Measurements from ENCODE around the gene NUDT2. TPM values are rescaled to one million over a fixed set of nuclear protein-coding genes. Genes with fewer than 3 reads are reported as not detected.
"Not testable (repeated sequence)": the region's sequence is repeated elsewhere in the genome, so short reads cannot be mapped to it uniquely, and the experiment has no call there.

Gene NUDT2
- total RNA-seq, 1 experiment from 2014 or later, result 10.1 TPM

DNA sequence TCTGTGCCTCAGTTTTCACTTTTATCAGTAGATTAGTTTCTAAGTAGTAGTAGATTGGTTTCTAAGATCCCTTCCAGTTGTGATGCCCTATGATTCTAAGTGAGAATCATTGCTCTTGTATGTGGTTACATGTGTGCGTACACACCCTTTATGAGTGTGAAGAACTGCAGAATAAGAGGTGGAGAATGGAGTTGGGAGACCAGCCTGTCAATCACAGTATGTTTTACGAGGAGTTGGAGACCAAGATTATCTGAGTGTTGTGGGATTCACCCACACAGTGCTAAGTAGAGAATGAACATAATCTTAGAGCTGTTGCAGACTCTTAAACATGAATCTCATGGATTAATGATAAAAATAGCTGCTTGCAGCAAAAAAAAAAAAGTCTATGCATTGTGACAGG is 37.9 kb upstream of the NUDT2 start:
- no peak overlapping the region for H3K27ac Mint-ChIP-seq (ENCODE audit: unreplicated experiment)
- no peaks in the 10 kb centered on the region for H3K9me3 Mint-ChIP-seq (ENCODE audit: low read depth, unreplicated experiment)
- H3K4me3 Mint-ChIP-seq (ENCODE audit: low read depth, unreplicated experiment), result no peak overlapping the region
- H3K36me3 Mint-ChIP-seq (ENCODE audit: insufficient read depth, unreplicated experiment), result no peaks in the 10 kb centered on the region
- no peaks in the 10 kb centered on the region for H3K27me3 Mint-ChIP-seq (ENCODE audit: unreplicated experiment)
- H3K4me1 Mint-ChIP-seq (ENCODE audit: low read depth, unreplicated experiment), result no peaks in the 10 kb centered on the region
- intact Hi-C loops (cut with micrococcal nuclease; ENCODE audit: unreplicated experiment), result no loop called here
- BruUV-seq (replicated peaks), result no TSS peak
- TF ChIP-seq, protein P1, sequence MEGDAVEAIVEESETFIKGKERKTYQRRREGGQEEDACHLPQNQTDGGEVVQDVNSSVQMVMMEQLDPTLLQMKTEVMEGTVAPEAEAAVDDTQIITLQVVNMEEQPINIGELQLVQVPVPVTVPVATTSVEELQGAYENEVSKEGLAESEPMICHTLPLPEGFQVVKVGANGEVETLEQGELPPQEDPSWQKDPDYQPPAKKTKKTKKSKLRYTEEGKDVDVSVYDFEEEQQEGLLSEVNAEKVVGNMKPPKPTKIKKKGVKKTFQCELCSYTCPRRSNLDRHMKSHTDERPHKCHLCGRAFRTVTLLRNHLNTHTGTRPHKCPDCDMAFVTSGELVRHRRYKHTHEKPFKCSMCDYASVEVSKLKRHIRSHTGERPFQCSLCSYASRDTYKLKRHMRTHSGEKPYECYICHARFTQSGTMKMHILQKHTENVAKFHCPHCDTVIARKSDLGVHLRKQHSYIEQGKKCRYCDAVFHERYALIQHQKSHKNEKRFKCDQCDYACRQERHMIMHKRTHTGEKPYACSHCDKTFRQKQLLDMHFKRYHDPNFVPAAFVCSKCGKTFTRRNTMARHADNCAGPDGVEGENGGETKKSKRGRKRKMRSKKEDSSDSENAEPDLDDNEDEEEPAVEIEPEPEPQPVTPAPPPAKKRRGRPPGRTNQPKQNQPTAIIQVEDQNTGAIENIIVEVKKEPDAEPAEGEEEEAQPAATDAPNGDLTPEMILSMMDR (IDR thresholded peaks at IDR 0.05; ENCODE audit: unreplicated experiment), result no peak
- CTCF ChIA-PET, result no interaction called here
- no peak for DNase-seq

DNA sequence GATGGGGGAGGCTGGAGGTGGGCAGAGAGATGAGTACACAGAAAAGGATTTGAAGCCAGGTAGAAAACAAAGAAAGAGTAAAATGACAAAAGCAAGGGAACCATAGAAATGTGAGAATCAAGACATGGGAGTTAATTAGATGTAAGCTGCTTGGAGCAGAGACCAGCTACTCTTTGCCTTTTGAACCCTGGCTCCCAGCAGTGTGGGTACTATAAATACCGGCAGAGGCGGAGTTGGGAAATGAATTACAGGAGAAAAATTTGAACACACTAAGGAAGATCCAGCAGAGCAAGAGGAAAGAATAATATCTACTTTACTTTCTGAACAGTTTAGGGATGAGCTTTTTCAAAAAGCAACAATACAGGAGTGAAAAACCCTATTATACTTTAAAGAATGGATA is 36.8 kb upstream of the NUDT2 start:
- no peaks in the 10 kb centered on the region for H3K4me1 Mint-ChIP-seq (ENCODE audit: low read depth, unreplicated experiment)

DNA sequence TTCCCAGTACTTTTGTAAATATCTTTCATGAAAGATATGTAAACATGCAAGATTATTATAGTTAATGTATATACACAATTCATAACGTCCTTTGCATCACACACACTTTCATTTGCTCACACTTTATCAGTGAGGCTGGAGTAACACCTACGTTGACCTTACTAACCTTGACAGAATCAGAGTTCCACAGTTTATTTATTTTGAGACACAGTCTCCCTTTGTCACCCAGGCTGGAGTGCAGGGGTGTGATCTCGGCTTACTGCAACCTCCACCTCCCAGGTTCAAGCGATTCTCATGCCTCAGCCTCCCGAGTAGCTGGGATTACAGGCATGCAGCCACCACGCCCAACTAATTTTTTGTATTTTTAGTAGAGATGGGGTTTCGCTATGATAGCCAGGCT is 28.3 kb upstream of the NUDT2 start:
- intact Hi-C loops (cut with micrococcal nuclease; ENCODE audit: unreplicated experiment); DNase-seq; H3K27ac Mint-ChIP-seq (ENCODE audit: unreplicated experiment); H3K27me3 Mint-ChIP-seq (ENCODE audit: unreplicated experiment); H3K9me3 Mint-ChIP-seq (ENCODE audit: low read depth, unreplicated experiment); CTCF ChIA-PET; BruUV-seq (replicated peaks); H3K4me1 Mint-ChIP-seq (ENCODE audit: low read depth, unreplicated experiment); H3K36me3 Mint-ChIP-seq (ENCODE audit: insufficient read depth, unreplicated experiment); H3K4me3 Mint-ChIP-seq (ENCODE audit: low read depth, unreplicated experiment): not testable (repeated sequence)

More for the DNA sequence above, 36.8 kb upstream of the NUDT2 start:
- no TSS peak for BruUV-seq (replicated peaks)
- DNase-seq, result no peak
- no peak overlapping the region for H3K27ac Mint-ChIP-seq (ENCODE audit: unreplicated experiment)
- TF ChIP-seq, protein P1 (IDR thresholded peaks at IDR 0.05; ENCODE audit: unreplicated experiment), result no peak
- H3K9me3 Mint-ChIP-seq (ENCODE audit: low read depth, unreplicated experiment), result no peaks in the 10 kb centered on the region
- H3K36me3 Mint-ChIP-seq (ENCODE audit: insufficient read depth, unreplicated experiment), result no peaks in the 10 kb centered on the region
- intact Hi-C loops (cut with micrococcal nuclease; ENCODE audit: unreplicated experiment), result no loop called here
- no peaks in the 10 kb centered on the region for H3K27me3 Mint-ChIP-seq (ENCODE audit: unreplicated experiment)
- no peak overlapping the region for H3K4me3 Mint-ChIP-seq (ENCODE audit: low read depth, unreplicated experiment)
- CTCF ChIA-PET, result no interaction called here

DNA sequence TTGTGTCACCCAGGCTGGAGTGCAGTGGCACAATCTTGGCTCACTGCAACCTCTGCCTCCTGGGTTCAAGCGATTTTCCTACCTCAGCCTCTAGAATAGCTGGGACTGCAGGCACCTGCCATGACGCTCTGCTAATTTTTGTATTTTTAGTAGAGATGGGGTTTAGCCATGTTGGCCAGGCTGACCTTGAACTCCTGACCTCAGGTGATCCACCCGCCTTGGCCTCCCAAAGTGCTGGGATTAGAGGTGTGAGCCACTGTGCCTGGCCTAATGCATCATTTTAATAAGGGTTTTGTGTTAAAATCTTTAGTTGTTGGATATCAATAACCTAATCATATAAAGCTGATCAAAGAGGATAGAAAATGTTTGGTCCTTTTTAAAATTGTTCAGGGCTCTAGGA is 21.1 kb upstream of the NUDT2 start:
- H3K36me3 Mint-ChIP-seq (ENCODE audit: insufficient read depth, unreplicated experiment); H3K27me3 Mint-ChIP-seq (ENCODE audit: unreplicated experiment); H3K4me3 Mint-ChIP-seq (ENCODE audit: low read depth, unreplicated experiment); DNase-seq; H3K9me3 Mint-ChIP-seq (ENCODE audit: low read depth, unreplicated experiment); H3K4me1 Mint-ChIP-seq (ENCODE audit: low read depth, unreplicated experiment); CTCF ChIA-PET; BruUV-seq (replicated peaks); H3K27ac Mint-ChIP-seq (ENCODE audit: unreplicated experiment); intact Hi-C loops (cut with micrococcal nuclease; ENCODE audit: unreplicated experiment): not testable (repeated sequence)

DNA sequence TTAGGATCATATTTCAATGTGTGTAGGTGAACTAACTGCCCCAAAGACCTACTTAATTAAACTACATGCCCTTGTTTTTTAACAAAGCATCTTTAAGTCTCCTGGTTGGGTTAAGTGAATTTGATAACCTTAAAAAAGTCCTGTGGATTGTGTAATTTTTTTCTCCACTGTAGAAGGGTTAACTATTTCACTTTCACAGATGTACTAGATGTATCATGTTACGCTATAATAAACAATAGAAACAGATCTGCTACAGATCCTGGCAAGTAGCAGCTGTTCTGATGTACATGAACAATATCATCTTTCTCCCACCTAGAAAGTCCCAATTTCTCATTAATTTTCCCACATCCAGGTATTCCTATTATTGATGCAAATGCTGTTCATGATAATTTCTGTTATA is 19.2 kb upstream of the NUDT2 start:
- TF ChIP-seq, protein P1 (IDR thresholded peaks at IDR 0.05; ENCODE audit: unreplicated experiment), result no peak
- Mint-ChIP-seq H3K4me1 (ENCODE audit: low read depth, unreplicated experiment) (no peaks in the 10 kb centered on the region), H3K4me3 (ENCODE audit: low read depth, unreplicated experiment) (no peak overlapping the region), H3K36me3 (ENCODE audit: insufficient read depth, unreplicated experiment) (no peaks in the 10 kb centered on the region), H3K27me3 (ENCODE audit: unreplicated experiment) (no peaks in the 10 kb centered on the region), H3K9me3 (ENCODE audit: low read depth, unreplicated experiment) (no peaks in the 10 kb centered on the region), H3K27ac (ENCODE audit: unreplicated experiment) (no peak overlapping the region)
- BruUV-seq (replicated peaks), result no TSS peak
- CTCF ChIA-PET, result no interaction called here
- DNase-seq, result no peak
- intact Hi-C loops (cut with micrococcal nuclease; ENCODE audit: unreplicated experiment), result no loop called here
